A549 (cell line): ENCODE measurements around the gene MAMLD1. TPM values are rescaled to one million over a fixed set of nuclear protein-coding genes. Genes with fewer than 3 reads are reported as not detected.

Source experiments
- ATAC-seq, 2 experiments: fragments of 200-7000 bp in 1 of 2; fragments of >200 bp in 1 of 2; cut with Nextera tagmentation in 1 of 2; cut with Tn5 transposase in 1 of 2; 3 replicates each; pipeline versions ENCODE4 v1.8.0 to v1.9.1; 2018 to 2020; ENCODE audit warnings: mild to moderate bottlenecking in 1 of 2, moderate library complexity in 1 of 2
- CTCF ChIA-PET: fragments of 300-600 bp; sonication (Branson Sonifier 250); formaldehyde crosslinking; extraction: SDS; loops from one replicate; lab custom pipeline; 2021; ENCODE audit warnings: antibody characterized with exemption, inconsistent platforms; lab: Yijun Ruan, JAX
- POLR2A ChIA-PET: fragments of 350-600 bp; formaldehyde crosslinking; extraction: SDS; loops from one replicate; lab custom pipeline; 2021; ENCODE audit warnings: antibody characterized with exemption, inconsistent platforms; lab: Yijun Ruan, JAX
- DNase-seq, 2 experiments: peaks; one replicate each; pipeline versions ENCODE4 v3.0.0 to v3.0.0-alpha.2; 2011 to 2016; ENCODE audit warnings: low read depth in 1 of 2, low spot score in 1 of 2
- FAIRE-seq: peaks from 2 replicates; lab custom pipeline; 2011; peaks lifted over from hg19 to GRCh38; lab: Jason Lieb, UNC
- H3K27ac ChIP-seq, 2 experiments: fragments of >200 bp; sonication (Bioruptor Twin); formaldehyde crosslinking; 3 replicates each; pipeline ENCODE4 v1.5.1; 2016 to 2017
- H3K4me1 ChIP-seq: fragments of >200 bp; sonication (Bioruptor Twin); formaldehyde crosslinking; 3 replicates; pipeline ENCODE4 v1.6.1; 2016
- H3K4me2 ChIP-seq: fragments of >200 bp; sonication (Bioruptor Twin); formaldehyde crosslinking; 3 replicates; pipeline ENCODE4 v1.6.1; 2016
- H3K4me3 ChIP-seq: fragments of >200 bp; sonication (Bioruptor Twin); formaldehyde crosslinking; 3 replicates; pipeline ENCODE4 v1.5.1; 2016
- H3K9me3 ChIP-seq: fragments of >200 bp; sonication (Bioruptor Twin); formaldehyde crosslinking; 3 replicates; pipeline ENCODE4 v1.6.1; 2016
- BHLHE40 ChIP-seq: IDR thresholded peaks from 2 replicates; pipeline ENCODE4 v1.6.1; 2012; ENCODE audit warnings: low read depth, low read length, inconsistent platforms
- CBX2 ChIP-seq: fragments of 200-600 bp; sonication (generic); IDR thresholded peaks from 2 replicates; pipeline ENCODE4 v1.6.1; 2016; ENCODE audit warnings: low read depth, mild to moderate bottlenecking, borderline replicate concordance
- CBX8 ChIP-seq: fragments of 200-600 bp; sonication (generic); IDR thresholded peaks from 2 replicates; pipeline ENCODE4 v1.6.1; 2016
- EHF ChIP-seq: fragments of 250-450 bp; sonication (Bioruptor Pico); IDR thresholded peaks from 2 replicates; pipeline ENCODE4 v1.5.0; 2020; ENCODE audit warnings: mild to moderate bottlenecking
- FOSB ChIP-seq: fragments of 250-450 bp; sonication (Bioruptor Pico); IDR thresholded peaks from 2 replicates; pipeline ENCODE4 v1.5.0; 2020; ENCODE audit warnings: mild to moderate bottlenecking, moderate library complexity
- FOXS1 ChIP-seq: fragments of 250-450 bp; sonication (Bioruptor Pico); IDR thresholded peaks from 2 replicates; pipeline ENCODE4 v1.5.0; 2020; ENCODE audit warnings: mild to moderate bottlenecking, moderate library complexity
- GATA3 ChIP-seq: IDR thresholded peaks from 2 replicates; pipeline ENCODE4 v1.6.1; 2012; ENCODE audit warnings: borderline replicate concordance
- HOXA7 ChIP-seq: fragments of 250-450 bp; sonication (Bioruptor Pico); IDR thresholded peaks from 2 replicates; pipeline ENCODE4 v1.5.0; 2020; ENCODE audit warnings: mild to moderate bottlenecking, moderate library complexity
- JUNB ChIP-seq: fragments of >200 bp; sonication (Bioruptor Twin); formaldehyde crosslinking; IDR thresholded peaks from 2 replicates; pipeline ENCODE4 v1.6.1; 2016
- MAZ ChIP-seq: fragments of 150-350 bp; IDR thresholded peaks from 2 replicates; pipeline ENCODE4 v1.6.1; 2014; ENCODE audit warnings: antibody characterized with exemption, low read depth, low read length, borderline replicate concordance
- MYC ChIP-seq: IDR thresholded peaks from 2 replicates; pipeline ENCODE4 v1.6.1; 2012; ENCODE audit warnings: mild to moderate bottlenecking, inconsistent platforms, low read length, improper control_type of control experiment, borderline replicate concordance
- NFE2L2 ChIP-seq: fragments of 150-350 bp; conservative IDR thresholded peaks from 2 replicates; pipeline ENCODE4 v1.6.1; 2014; ENCODE audit warnings: low read length
- NPAS2 ChIP-seq: fragments of 250-450 bp; sonication (Bioruptor Pico); IDR thresholded peaks from 2 replicates; pipeline ENCODE4 v1.8.0; 2022; ENCODE audit warnings: mild to moderate bottlenecking, moderate library complexity, borderline replicate concordance
- RFX5 ChIP-seq: fragments of 450-650 bp; IDR thresholded peaks from 2 replicates; pipeline ENCODE4 v1.7.1; 2014; ENCODE audit warnings: antibody characterized with exemption, mild to moderate bottlenecking, moderate library complexity
- RNF2 ChIP-seq: fragments of 200-600 bp; sonication (generic); IDR thresholded peaks from 2 replicates; pipeline ENCODE4 v1.6.1; 2016; ENCODE audit warnings: low read depth, mild to moderate bottlenecking, antibody characterized with exemption, moderate library complexity, borderline replicate concordance
- SMC3 ChIP-seq: fragments of >200 bp; sonication (Bioruptor Twin); formaldehyde crosslinking; IDR thresholded peaks from 3 replicates; pipeline ENCODE4 v1.6.1; 2018; ENCODE audit warnings: inconsistent platforms
- TFCP2L1 ChIP-seq: fragments of 250-450 bp; sonication (Bioruptor Pico); IDR thresholded peaks from 2 replicates; pipeline ENCODE4 v1.5.0; 2021; ENCODE audit warnings: mild to moderate bottlenecking
- ZSCAN20 ChIP-seq: fragments of 250-450 bp; sonication (Bioruptor Pico); IDR thresholded peaks from 2 replicates; pipeline ENCODE4 v1.8.0; 2022; ENCODE audit warnings: mild to moderate bottlenecking, moderate library complexity
- WGBS: methylation state at CpG from one replicate; pipeline ENCODE4 v1.1.6; 2017; ENCODE audit errors: missing lambda C conversion rate; 5-methylcytosine and 5-hydroxymethylcytosine counted together
- polyA plus RNA-seq, 4 experiments: library from polyadenylated mRNA; depleted of rRNA in 3 of 4; stranded (reverse); fragments of >200 nt; fragmentation: RNase III in 1 of 4; extraction: RNeasy Plus Mini Kit Qiagen cat#74134 plus additional on column Dnase treatment in 1 of 4; gene quantifications; 2 replicates in 3 of 4; 3 replicates in 1 of 4; pipeline ENCODE4 v1.2.3, GENCODE V29; 2011 to 2017
- TF ChIP-seq, protein P1 (sequence below): fragments of >200 bp; sonication (Bioruptor Twin); formaldehyde crosslinking; IDR thresholded peaks from 3 replicates; pipeline ENCODE4 v1.6.1; 2016
- TF ChIP-seq, protein P2 (sequence below): fragments of 200-600 bp; sonication (generic); IDR thresholded peaks from 2 replicates; pipeline ENCODE4 v1.6.1; 2016; ENCODE audit warnings: antibody characterized with exemption, mild to moderate bottlenecking, moderate library complexity
- TF ChIP-seq, protein P3 (sequence below): IDR thresholded peaks from 2 replicates; pipeline ENCODE4 v1.6.1; 2012
- TF ChIP-seq, protein P4 (sequence below): IDR thresholded peaks from 2 replicates; pipeline ENCODE4 v1.6.1; 2012; ENCODE audit warnings: low read depth, borderline replicate concordance
- TF ChIP-seq, protein P5 (sequence below): fragments of >200 bp; sonication (Bioruptor Twin); formaldehyde crosslinking; IDR thresholded peaks from 3 replicates; pipeline ENCODE4 v1.5.1; 2016
- TF ChIP-seq, protein P6 (sequence below): IDR thresholded peaks from 2 replicates; pipeline ENCODE4 v1.6.1; 2012

MAMLD1 gene
- polyA plus RNA-seq, 2 of the 4 experiments (the other 2 are of a cell fraction): 1.2 to 2.3 TPM

DNA sequence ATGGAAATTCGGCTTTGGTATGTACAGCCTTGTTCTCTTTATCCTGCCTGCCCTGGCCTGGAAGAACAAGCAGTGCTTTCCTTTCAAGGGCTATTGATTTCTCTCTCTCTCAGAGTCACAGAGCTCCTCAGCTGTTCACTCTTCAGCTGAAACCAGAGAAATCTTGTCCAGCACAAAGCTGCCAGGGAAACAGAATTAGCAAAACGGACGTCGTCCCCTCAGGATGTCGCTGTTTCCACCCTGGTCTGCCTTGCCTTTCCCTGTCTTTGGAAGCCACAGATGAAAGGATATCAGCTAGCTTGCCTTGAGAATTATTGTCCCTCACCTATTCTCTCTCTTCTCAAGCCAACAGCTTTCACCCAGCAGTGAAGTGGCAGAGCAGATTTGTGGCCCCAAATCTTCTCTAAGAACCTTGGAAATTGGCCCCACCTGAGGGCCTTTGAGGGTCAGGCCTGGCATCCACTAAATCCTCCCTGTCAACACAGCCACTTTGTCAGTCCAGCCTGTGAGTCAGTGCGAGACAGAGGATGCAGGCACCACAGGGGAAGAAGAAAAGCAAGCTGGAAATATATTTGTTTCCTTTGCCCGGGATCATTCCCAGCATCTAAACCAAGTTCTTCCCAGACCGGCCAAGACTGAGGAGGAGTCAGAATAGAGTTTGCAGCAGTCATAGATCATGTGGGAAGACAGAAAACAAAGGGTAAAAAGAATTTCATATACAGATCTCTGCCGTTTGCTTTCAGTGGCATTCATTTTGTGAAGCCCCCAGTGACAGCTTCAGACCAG lies 141.5 kb downstream of the MAMLD1 start:
- POLR2A ChIA-PET: no interaction called here
- Histone ChIP-seq H3K9me3 (no peaks in the 10 kb centered on the region), H3K27ac (no peak overlapping the region), H3K4me2 (no peak overlapping the region), H3K4me3 (no peak overlapping the region), H3K4me1 (no peaks in the 10 kb centered on the region)
- FAIRE-seq (no peak), ATAC-seq (no peak), DNase-seq (no peak)
- CTCF ChIA-PET: interaction anchor here (0.8 to 1.3 kb wide), 2 partner anchors 17 to 19 kb away, joined by 3 to 4 read pairs; no protein-coding TSS in a partner anchor
- WGBS: 82% methylated on average over 9 of the region's 9 CpGs
- TF ChIP-seq ZSCAN20 (CRISPR knock-in tag) (no peak), FOSB (CRISPR knock-in tag) (no peak), CBX2 (no peak), MYC (no peak), TFCP2L1 (CRISPR knock-in tag) (no peak), NPAS2 (CRISPR knock-in tag) (no peak), CBX8 (no peak), MAZ (no peak)
- TF ChIP-seq, protein P1, sequence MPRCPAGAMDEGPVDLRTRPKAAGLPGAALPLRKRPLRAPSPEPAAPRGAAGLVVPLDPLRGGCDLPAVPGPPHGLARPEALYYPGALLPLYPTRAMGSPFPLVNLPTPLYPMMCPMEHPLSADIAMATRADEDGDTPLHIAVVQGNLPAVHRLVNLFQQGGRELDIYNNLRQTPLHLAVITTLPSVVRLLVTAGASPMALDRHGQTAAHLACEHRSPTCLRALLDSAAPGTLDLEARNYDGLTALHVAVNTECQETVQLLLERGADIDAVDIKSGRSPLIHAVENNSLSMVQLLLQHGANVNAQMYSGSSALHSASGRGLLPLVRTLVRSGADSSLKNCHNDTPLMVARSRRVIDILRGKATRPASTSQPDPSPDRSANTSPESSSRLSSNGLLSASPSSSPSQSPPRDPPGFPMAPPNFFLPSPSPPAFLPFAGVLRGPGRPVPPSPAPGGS: no peak
- TF ChIP-seq, protein P2, sequence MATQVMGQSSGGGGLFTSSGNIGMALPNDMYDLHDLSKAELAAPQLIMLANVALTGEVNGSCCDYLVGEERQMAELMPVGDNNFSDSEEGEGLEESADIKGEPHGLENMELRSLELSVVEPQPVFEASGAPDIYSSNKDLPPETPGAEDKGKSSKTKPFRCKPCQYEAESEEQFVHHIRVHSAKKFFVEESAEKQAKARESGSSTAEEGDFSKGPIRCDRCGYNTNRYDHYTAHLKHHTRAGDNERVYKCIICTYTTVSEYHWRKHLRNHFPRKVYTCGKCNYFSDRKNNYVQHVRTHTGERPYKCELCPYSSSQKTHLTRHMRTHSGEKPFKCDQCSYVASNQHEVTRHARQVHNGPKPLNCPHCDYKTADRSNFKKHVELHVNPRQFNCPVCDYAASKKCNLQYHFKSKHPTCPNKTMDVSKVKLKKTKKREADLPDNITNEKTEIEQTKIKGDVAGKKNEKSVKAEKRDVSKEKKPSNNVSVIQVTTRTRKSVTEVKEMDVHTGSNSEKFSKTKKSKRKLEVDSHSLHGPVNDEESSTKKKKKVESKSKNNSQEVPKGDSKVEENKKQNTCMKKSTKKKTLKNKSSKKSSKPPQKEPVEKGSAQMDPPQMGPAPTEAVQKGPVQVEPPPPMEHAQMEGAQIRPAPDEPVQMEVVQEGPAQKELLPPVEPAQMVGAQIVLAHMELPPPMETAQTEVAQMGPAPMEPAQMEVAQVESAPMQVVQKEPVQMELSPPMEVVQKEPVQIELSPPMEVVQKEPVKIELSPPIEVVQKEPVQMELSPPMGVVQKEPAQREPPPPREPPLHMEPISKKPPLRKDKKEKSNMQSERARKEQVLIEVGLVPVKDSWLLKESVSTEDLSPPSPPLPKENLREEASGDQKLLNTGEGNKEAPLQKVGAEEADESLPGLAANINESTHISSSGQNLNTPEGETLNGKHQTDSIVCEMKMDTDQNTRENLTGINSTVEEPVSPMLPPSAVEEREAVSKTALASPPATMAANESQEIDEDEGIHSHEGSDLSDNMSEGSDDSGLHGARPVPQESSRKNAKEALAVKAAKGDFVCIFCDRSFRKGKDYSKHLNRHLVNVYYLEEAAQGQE: no peak

DNA sequence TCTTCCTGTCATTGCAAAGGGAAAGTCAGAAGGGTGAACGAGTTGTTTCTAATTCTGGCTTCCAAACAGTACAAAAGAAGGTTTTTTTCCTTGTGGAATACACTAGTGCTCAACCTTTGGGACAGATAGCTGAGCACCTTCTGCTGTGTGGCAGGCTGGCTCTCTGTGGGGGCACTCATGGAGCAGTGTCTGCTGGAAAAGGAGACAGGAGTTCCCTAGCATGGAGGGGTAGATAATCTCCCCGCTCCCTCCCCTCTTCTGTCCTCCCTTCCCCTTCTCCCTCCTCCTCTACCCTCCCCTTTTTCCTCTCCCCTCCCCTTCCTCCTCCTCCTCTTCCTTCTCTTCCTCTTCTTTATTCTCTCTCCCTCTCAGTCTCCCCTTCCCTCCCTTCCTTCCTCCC lies 142.9 kb downstream of the MAMLD1 start:
- TF ChIP-seq, protein P3, sequence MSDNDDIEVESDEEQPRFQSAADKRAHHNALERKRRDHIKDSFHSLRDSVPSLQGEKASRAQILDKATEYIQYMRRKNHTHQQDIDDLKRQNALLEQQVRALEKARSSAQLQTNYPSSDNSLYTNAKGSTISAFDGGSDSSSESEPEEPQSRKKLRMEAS: no peak
- TF ChIP-seq, protein P4, sequence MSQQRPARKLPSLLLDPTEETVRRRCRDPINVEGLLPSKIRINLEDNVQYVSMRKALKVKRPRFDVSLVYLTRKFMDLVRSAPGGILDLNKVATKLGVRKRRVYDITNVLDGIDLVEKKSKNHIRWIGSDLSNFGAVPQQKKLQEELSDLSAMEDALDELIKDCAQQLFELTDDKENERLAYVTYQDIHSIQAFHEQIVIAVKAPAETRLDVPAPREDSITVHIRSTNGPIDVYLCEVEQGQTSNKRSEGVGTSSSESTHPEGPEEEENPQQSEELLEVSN: no peak
- TF ChIP-seq, protein P5, sequence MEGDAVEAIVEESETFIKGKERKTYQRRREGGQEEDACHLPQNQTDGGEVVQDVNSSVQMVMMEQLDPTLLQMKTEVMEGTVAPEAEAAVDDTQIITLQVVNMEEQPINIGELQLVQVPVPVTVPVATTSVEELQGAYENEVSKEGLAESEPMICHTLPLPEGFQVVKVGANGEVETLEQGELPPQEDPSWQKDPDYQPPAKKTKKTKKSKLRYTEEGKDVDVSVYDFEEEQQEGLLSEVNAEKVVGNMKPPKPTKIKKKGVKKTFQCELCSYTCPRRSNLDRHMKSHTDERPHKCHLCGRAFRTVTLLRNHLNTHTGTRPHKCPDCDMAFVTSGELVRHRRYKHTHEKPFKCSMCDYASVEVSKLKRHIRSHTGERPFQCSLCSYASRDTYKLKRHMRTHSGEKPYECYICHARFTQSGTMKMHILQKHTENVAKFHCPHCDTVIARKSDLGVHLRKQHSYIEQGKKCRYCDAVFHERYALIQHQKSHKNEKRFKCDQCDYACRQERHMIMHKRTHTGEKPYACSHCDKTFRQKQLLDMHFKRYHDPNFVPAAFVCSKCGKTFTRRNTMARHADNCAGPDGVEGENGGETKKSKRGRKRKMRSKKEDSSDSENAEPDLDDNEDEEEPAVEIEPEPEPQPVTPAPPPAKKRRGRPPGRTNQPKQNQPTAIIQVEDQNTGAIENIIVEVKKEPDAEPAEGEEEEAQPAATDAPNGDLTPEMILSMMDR: no peak
- no peak for TF ChIP-seq RNF2
- TF ChIP-seq BHLHE40: no peak
- TF ChIP-seq FOXS1 (CRISPR knock-in tag): no peak
- no peak for TF ChIP-seq ZSCAN20 (CRISPR knock-in tag)
- no peak for TF ChIP-seq NFE2L2
- TF ChIP-seq JUNB: no peak
- TF ChIP-seq FOSB (CRISPR knock-in tag): no peak
- TF ChIP-seq, protein P6, sequence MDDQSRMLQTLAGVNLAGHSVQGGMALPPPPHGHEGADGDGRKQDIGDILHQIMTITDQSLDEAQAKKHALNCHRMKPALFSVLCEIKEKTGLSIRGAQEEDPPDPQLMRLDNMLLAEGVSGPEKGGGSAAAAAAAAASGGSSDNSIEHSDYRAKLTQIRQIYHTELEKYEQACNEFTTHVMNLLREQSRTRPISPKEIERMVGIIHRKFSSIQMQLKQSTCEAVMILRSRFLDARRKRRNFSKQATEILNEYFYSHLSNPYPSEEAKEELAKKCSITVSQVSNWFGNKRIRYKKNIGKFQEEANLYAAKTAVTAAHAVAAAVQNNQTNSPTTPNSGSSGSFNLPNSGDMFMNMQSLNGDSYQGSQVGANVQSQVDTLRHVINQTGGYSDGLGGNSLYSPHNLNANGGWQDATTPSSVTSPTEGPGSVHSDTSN: no peak
- no peak for TF ChIP-seq CBX8
- TF ChIP-seq SMC3: no peak
- no peak for TF ChIP-seq RFX5
- no peak for TF ChIP-seq HOXA7 (CRISPR knock-in tag)
- no peak for TF ChIP-seq CBX2
- no peak for TF ChIP-seq EHF (CRISPR knock-in tag)
- no peak for TF ChIP-seq GATA3
- no peak for TF ChIP-seq MAZ
- FAIRE-seq: no peak
- no peak overlapping the region for H3K4me3 ChIP-seq
- POLR2A ChIA-PET: no interaction called here
- no peak for DNase-seq
- no peak overlapping the region for H3K27ac ChIP-seq
- H3K9me3 ChIP-seq: no peaks in the 10 kb centered on the region
- no peak for ATAC-seq
- WGBS: 73% methylated on average over 2 of the region's 2 CpGs
- no peak overlapping the region for H3K4me2 ChIP-seq
- CTCF ChIA-PET: no interaction called here
- H3K4me1 ChIP-seq: no peaks in the 10 kb centered on the region
